ENCODE results near the gene FNIP1.

Gene FNIP1

GRCh38 chr5:131774652-131775367 is 22.0 kb downstream of the FNIP1 start:
- Histone ChIP-seq H4K20me1 (ENCODE audit: insufficient read depth, low read length, poor library complexity, severe bottlenecking) (peaks cover 24% of the 10 kb centered on the region), H2AFZ (ENCODE audit: low read length) (no peak overlapping the region), H3K27me3 (ENCODE audit: insufficient read depth, low read length, poor library complexity, severe bottlenecking) (no peaks in the 10 kb centered on the region), H3K4me3 (ENCODE audit: low read length, poor library complexity, severe bottlenecking) (no peak overlapping the region), H3K4me1 (ENCODE audit: insufficient read depth, low read length, poor library complexity, severe bottlenecking) (peaks cover 15% of the 10 kb centered on the region), H3K9ac (ENCODE audit: low read depth, low read length, poor library complexity, severe bottlenecking) (no peak overlapping the region), H3K36me3 (ENCODE audit: insufficient read depth, low read length) (no peaks in the 10 kb centered on the region), H3K9me3 (ENCODE audit: insufficient read depth, low read depth, low read length) (no peaks in the 10 kb centered on the region), H3K79me2 (ENCODE audit: insufficient read depth, low read length) (peaks cover 84% of the 10 kb centered on the region), H3K9me2 (replicated peaks; ENCODE audit: low read depth, low read length) (no peaks in the 10 kb centered on the region), H3K4me2 (ENCODE audit: low read depth, low read length, poor library complexity, severe bottlenecking) (no peak overlapping the region), H3F3A (ENCODE audit: low read depth) (no peaks in the 10 kb centered on the region)
- no peak for TF ChIP-seq CTCF (conservative IDR thresholded peaks at IDR 0.05; ENCODE audit: low read length)

- Histone ChIP-seq H2AFZ (ENCODE audit: low read length) (no peak overlapping the region), H3K9me2 (replicated peaks; ENCODE audit: low read depth, low read length) (no peaks in the 10 kb centered on the region), H3K9me3 (ENCODE audit: insufficient read depth, low read depth, low read length) (no peaks in the 10 kb centered on the region), H3K36me3 (ENCODE audit: insufficient read depth, low read length) (no peaks in the 10 kb centered on the region), H3K4me3 (ENCODE audit: low read length, poor library complexity, severe bottlenecking) (no peak overlapping the region), H4K20me1 (ENCODE audit: insufficient read depth, low read length, poor library complexity, severe bottlenecking) (peaks cover 29% of the 10 kb centered on the region), H3K27me3 (ENCODE audit: insufficient read depth, low read length, poor library complexity, severe bottlenecking) (no peaks in the 10 kb centered on the region), H3K4me1 (ENCODE audit: insufficient read depth, low read length, poor library complexity, severe bottlenecking) (peaks cover 17% of the 10 kb centered on the region), H3K79me2 (ENCODE audit: insufficient read depth, low read length) (peaks cover 85% of the 10 kb centered on the region), H3F3A (ENCODE audit: low read depth) (no peaks in the 10 kb centered on the region), H3K4me2 (ENCODE audit: low read depth, low read length, poor library complexity, severe bottlenecking) (no peak overlapping the region), H3K9ac (ENCODE audit: low read depth, low read length, poor library complexity, severe bottlenecking) (no peak overlapping the region)
- no peak for TF ChIP-seq CTCF (conservative IDR thresholded peaks at IDR 0.05; ENCODE audit: low read length)
- TF ChIP-seq EZH2phosphoT487 (IDR thresholded peaks at IDR 0.05; ENCODE audit: borderline replicate concordance) = no peak
These were observed 23.0 kb downstream of the FNIP1 start for GRCh38 chr5:131773805-131774204.

GRCh38 chr5:131771692-131772091 is 25.1 kb downstream of the FNIP1 start:
- no peaks in the 10 kb centered on the region for H3K9me3 ChIP-seq (ENCODE audit: insufficient read depth, low read depth, low read length)
- peaks cover 30% of the 10 kb centered on the region for H4K20me1 ChIP-seq (ENCODE audit: insufficient read depth, low read length, poor library complexity, severe bottlenecking)
- no peak for TF ChIP-seq CTCF (conservative IDR thresholded peaks at IDR 0.05; ENCODE audit: low read length)
- no peak for TF ChIP-seq EZH2phosphoT487 (IDR thresholded peaks at IDR 0.05; ENCODE audit: borderline replicate concordance)

More at GRCh38 chr5:131771692-131772091, 25.1 kb downstream of the FNIP1 start:
- H3K36me3 ChIP-seq (ENCODE audit: insufficient read depth, low read length) = no peaks in the 10 kb centered on the region
- H3K27me3 ChIP-seq (ENCODE audit: insufficient read depth, low read length, poor library complexity, severe bottlenecking) = no peaks in the 10 kb centered on the region
- H3K9ac ChIP-seq (ENCODE audit: low read depth, low read length, poor library complexity, severe bottlenecking) = no peak overlapping the region
- H3K79me2 ChIP-seq (ENCODE audit: insufficient read depth, low read length) = peaks cover 90% of the 10 kb centered on the region
- H3K9me2 ChIP-seq (replicated peaks; ENCODE audit: low read depth, low read length) = no peaks in the 10 kb centered on the region
- no peak overlapping the region for H3K4me2 ChIP-seq (ENCODE audit: low read depth, low read length, poor library complexity, severe bottlenecking)
- H3F3A ChIP-seq (ENCODE audit: low read depth) = no peaks in the 10 kb centered on the region
- no peak overlapping the region for H2AFZ ChIP-seq (ENCODE audit: low read length)
- no peak overlapping the region for H3K4me3 ChIP-seq (ENCODE audit: low read length, poor library complexity, severe bottlenecking)
- peaks cover 17% of the 10 kb centered on the region for H3K4me1 ChIP-seq (ENCODE audit: insufficient read depth, low read length, poor library complexity, severe bottlenecking)

All from Loucy (cell line).